Liver (tissue), 3 donors: ENCODE data around the gene FOXO1.

Experiments
- CTCF ChIP-seq: fragments of 150-350 bp; IDR thresholded peaks from 2 replicates; pipeline ENCODE4 v1.5.1; 2017; ENCODE audit warnings: improper control_type of control experiment, low read depth, low read length; ENCODE audit not compliant: missing input control
- GABPA ChIP-seq, 2 donors: IDR thresholded peaks in 1 of 2; conservative IDR thresholded peaks in 1 of 2; 2 replicates each; pipeline ENCODE4 v1.6.1; 2016; ENCODE audit warnings: antibody characterized with exemption in 2 of 2, mild to moderate bottlenecking in 1 of 2, moderate library complexity in 1 of 2
- RAD21 ChIP-seq, 2 donors: IDR thresholded peaks; 2 replicates each; pipeline ENCODE4 v1.6.1; 2016; ENCODE audit warnings: antibody characterized with exemption in 2 of 2, mild to moderate bottlenecking in 2 of 2
- REST ChIP-seq: IDR thresholded peaks from 2 replicates; pipeline ENCODE4 v1.6.1; 2016; ENCODE audit warnings: antibody characterized with exemption, mild to moderate bottlenecking
- SP1 ChIP-seq: IDR thresholded peaks from 2 replicates; pipeline ENCODE4 v1.6.1; 2018; ENCODE audit warnings: antibody characterized with exemption, mild to moderate bottlenecking
- TAF1 ChIP-seq: conservative IDR thresholded peaks from 2 replicates; pipeline ENCODE4 v1.6.1; 2016; ENCODE audit warnings: antibody characterized with exemption, mild to moderate bottlenecking
- TF ChIP-seq, protein P1 (sequence below): IDR thresholded peaks from 2 replicates; pipeline ENCODE4 v1.6.1; 2016; ENCODE audit warnings: antibody characterized with exemption
- donor health status: healthy.
- donor health status: healthy.

GRCh38 chr13:40530961-40531360 lies 135.5 kb downstream of the FOXO1 start:
- no peak for TF ChIP-seq RAD21 (IDR thresholded peaks at IDR 0.05)
- TF ChIP-seq REST: no peak
- TF ChIP-seq CTCF: no peak
- TF ChIP-seq GABPA (IDR thresholded peaks at IDR 0.05 in 1 of 2, conservative IDR thresholded peaks at IDR 0.05 in 1 of 2): no peak
- no peak for TF ChIP-seq SP1
- TF ChIP-seq TAF1: no peak
- TF ChIP-seq, protein P1, sequence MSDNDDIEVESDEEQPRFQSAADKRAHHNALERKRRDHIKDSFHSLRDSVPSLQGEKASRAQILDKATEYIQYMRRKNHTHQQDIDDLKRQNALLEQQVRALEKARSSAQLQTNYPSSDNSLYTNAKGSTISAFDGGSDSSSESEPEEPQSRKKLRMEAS: no peak
